Measurements from ENCODE around the gene TMBIM1. TPM values are rescaled to one million over a fixed set of nuclear protein-coding genes. Genes with fewer than 3 reads are reported as not detected.

The TMBIM1 gene
- total and polyA plus RNA-seq, 9 of the 15 experiments (the other 6 are each of a cell fraction or from before 2014, with no cell fraction given), result 14.2 to 105 (median 47.0) TPM

- TF ChIP-seq RERE (CRISPR knock-in tag; IDR thresholded peaks at IDR 0.05; ENCODE audit: borderline replicate concordance) (no peak), CTBP1 (IDR thresholded peaks at IDR 0.05; ENCODE audit: borderline replicate concordance) (peak; percentile 86), BRD9 (IDR thresholded peaks at IDR 0.05; ENCODE audit: low read depth, partially characterized antibody) (peak; percentile 80), SRF (CRISPR knock-in tag; IDR thresholded peaks at IDR 0.05) (0 out of 4 replicates have a peak, but pooled peaks of 1 of the 2 experiments have one; percentile 19), MAX (CRISPR knock-in tag; IDR thresholded peaks at IDR 0.05) (peak; percentile 22; the same call in 1 of the 2 replicates), SMAD3 (CRISPR knock-in tag; conservative IDR thresholded peaks at IDR 0.05) (no peak), HMG20A (CRISPR knock-in tag; conservative IDR thresholded peaks at IDR 0.05) (no peak), ZKSCAN1 (IDR thresholded peaks at IDR 0.05; ENCODE audit: low read depth, low read length) (peak; percentile 97), ETV6 (IDR thresholded peaks at IDR 0.05; ENCODE audit: borderline replicate concordance in 1 of 2, low read depth in 2 of 2, low read length in 1 of 2) (no peak), ETV6 (CRISPR knock-in tag; IDR thresholded peaks at IDR 0.05; ENCODE audit: borderline replicate concordance) (no peak), RB1 (IDR thresholded peaks at IDR 0.05; ENCODE audit: low read depth) (no peak), SMARCC2 (IDR thresholded peaks at IDR 0.05; ENCODE audit: low read depth) (no peak), ZSCAN32 (CRISPR knock-in tag; IDR thresholded peaks at IDR 0.05) (no peak), KDM2B (CRISPR knock-in tag; IDR thresholded peaks at IDR 0.05) (no peak), ZSCAN29 (IDR thresholded peaks at IDR 0.05) (no peak), SMARCA4 (IDR thresholded peaks at IDR 0.05) (peak; percentile 75), ZNF639 (CRISPR knock-in tag; conservative IDR thresholded peaks at IDR 0.05 in 1 of 2, IDR thresholded peaks at IDR 0.05 in 1 of 2) (peak in 1 of 2 experiments; percentile 67; a peak in 1 of 4 replicates), CBX1 (IDR thresholded peaks at IDR 0.05; ENCODE audit: low read depth) (no peak), ZNF140 (CRISPR knock-in tag; IDR thresholded peaks at IDR 0.05) (no peak), ZNF707 (CRISPR knock-in tag; conservative IDR thresholded peaks at IDR 0.05) (no peak), CBX2 (IDR thresholded peaks at IDR 0.05; ENCODE audit: insufficient read depth, low read length, poor library complexity, severe bottlenecking) (no peak), SMARCE1 (IDR thresholded peaks at IDR 0.05) (peak; percentile 70; the same call in 1 of the 2 replicates)
Measured at GRCh38 chr2:218332920-218333645, 40.8 kb upstream of the TMBIM1 start (continued).
